ENCODE results near the gene STK4. TPM values are rescaled to one million over a fixed set of nuclear protein-coding genes. Genes with fewer than 3 reads are reported as not detected.

The STK4 gene
- total RNA-seq, 1 donor from 2014 or later, result 34.8 TPM

DNA sequence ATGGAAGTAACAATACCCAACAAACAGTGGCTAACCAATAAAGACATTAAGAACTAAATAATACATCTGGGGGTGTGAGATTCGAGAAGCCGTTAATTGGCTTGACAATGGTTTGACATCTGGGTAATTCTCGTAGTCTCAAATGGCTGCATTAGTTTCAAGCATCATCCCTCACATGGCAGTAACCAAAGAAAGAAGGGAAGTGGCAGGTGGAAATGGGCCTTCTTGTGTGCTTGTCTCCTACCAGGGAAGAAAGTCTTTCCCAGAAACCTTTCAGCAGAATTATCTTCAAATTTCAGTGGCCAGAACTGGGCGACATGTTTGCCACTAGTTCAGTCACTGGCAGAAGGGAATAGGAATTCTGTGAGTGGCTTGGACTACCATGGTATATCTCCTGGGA lies 10.4 kb downstream of the STK4 start:
- Histone ChIP-seq H3K36me3 (ENCODE audit: control insufficient read depth, insufficient read depth, low read length) (peaks cover 10% of the 10 kb centered on the region), H3K4me3 (ENCODE audit: low read depth, low read length) (no peak overlapping the region), H3K27me3 (ENCODE audit: control insufficient read depth, insufficient read depth, low read length) (no peaks in the 10 kb centered on the region)
- DNase-seq (ENCODE audit: low read depth), result no peak
- FAIRE-seq, result no peak
- TF ChIP-seq, protein P1, sequence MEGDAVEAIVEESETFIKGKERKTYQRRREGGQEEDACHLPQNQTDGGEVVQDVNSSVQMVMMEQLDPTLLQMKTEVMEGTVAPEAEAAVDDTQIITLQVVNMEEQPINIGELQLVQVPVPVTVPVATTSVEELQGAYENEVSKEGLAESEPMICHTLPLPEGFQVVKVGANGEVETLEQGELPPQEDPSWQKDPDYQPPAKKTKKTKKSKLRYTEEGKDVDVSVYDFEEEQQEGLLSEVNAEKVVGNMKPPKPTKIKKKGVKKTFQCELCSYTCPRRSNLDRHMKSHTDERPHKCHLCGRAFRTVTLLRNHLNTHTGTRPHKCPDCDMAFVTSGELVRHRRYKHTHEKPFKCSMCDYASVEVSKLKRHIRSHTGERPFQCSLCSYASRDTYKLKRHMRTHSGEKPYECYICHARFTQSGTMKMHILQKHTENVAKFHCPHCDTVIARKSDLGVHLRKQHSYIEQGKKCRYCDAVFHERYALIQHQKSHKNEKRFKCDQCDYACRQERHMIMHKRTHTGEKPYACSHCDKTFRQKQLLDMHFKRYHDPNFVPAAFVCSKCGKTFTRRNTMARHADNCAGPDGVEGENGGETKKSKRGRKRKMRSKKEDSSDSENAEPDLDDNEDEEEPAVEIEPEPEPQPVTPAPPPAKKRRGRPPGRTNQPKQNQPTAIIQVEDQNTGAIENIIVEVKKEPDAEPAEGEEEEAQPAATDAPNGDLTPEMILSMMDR (IDR thresholded peaks at IDR 0.05; ENCODE audit: insufficient read depth, low read length, severe bottlenecking), result no peak

DNA sequence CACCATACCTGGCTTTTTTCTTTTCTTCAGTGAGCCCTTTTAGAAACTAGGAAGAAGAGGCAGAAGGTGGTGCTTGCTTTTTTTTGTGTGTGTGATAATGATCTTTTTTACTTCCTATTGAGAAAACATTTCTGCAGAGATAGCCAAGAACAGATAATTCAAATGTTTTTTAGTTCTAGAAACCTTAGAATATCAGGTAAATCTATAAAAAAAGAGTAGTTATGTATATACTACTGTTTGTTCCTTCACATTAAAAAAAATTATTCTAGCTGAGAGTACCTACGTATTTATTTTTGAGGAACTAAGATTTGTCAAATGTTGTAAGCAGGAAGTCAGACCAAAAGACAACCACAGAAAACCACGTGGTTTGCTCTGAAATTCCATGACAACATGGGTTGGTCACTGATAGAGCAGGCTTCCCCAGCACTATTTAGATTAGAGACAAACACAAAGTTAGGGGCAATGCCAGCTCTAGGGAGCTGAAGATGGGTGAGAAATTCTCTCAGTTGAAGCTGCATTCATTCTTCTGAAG lies 12.8 kb downstream of the STK4 start:
- TF ChIP-seq, protein P1 (IDR thresholded peaks at IDR 0.05; ENCODE audit: insufficient read depth, low read length, severe bottlenecking), result no peak
- Histone ChIP-seq H3K4me3 (ENCODE audit: low read depth, low read length) (no peak overlapping the region), H3K36me3 (ENCODE audit: control insufficient read depth, insufficient read depth, low read length) (peaks cover 10% of the 10 kb centered on the region), H3K27me3 (ENCODE audit: control insufficient read depth, insufficient read depth, low read length) (no peaks in the 10 kb centered on the region)
- no peak for DNase-seq (ENCODE audit: low read depth)
- no peak for FAIRE-seq

DNA sequence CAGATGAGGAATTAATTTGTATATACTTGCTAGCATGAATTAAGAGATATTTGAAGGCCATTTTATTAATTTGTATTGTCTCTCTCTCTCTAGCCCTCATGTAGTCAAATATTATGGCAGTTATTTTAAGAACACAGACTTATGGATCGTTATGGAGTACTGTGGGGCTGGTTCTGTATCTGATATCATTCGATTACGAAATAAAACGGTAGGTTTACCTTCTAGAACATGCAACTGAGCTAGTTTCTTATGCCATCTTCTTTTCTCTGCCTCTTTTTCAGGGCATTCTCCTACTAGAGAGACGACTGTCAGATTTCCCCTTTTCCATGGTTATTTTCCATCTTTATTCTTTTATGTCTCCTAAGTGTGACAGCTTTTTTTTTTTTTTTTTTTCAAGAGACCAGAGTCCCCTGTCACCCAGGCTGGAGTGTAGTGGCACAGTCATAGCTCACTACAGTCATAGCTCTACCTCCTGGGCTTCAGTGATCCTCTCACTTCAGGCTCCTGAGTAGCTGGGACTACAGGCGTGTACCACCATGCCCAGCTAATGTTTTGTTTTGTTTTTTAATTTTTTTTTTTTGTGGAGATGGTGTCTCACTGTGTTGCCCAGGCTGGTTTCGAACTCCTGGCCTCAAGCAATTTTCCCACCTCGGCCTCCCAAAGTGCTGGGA lies 15.6 kb downstream of the STK4 start:
- no peak for DNase-seq (ENCODE audit: low read depth)
- TF ChIP-seq, protein P1 (IDR thresholded peaks at IDR 0.05; ENCODE audit: insufficient read depth, low read length, severe bottlenecking), result no peak
- H3K4me3 ChIP-seq (ENCODE audit: low read depth, low read length), result no peak overlapping the region
- FAIRE-seq, result no peak
- peaks cover 6% of the 10 kb centered on the region for H3K36me3 ChIP-seq (ENCODE audit: control insufficient read depth, insufficient read depth, low read length)
- H3K27me3 ChIP-seq (ENCODE audit: control insufficient read depth, insufficient read depth, low read length), result no peaks in the 10 kb centered on the region

DNA sequence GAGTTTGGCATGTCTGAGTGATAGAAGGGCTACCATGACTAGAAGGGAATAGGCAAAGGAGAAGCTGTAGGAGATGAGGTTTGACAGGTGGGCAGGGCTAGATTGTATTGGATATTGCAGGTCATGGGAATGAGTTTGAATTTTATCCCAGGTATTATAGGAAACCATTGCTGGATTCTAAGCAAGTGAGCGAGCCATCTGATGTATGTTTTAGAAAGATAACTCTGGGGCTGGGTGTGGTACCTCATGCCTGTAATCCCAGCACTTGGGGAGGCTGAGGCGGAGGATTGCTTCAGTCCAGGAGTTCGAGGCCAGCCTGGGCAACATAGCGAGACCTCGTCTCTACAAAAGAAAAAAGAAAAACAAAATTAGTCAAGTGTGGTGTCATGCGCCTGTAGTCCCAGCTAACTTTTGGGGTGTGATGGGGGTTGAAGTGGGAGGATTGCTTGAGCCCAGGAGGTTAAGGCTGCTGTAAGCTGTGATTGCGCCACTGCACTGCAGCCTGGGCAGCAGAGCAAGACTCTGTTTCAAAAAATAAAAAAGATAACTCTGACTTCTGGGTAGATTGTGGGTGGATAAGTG lies 16.9 kb downstream of the STK4 start:
- no peak for FAIRE-seq
- Histone ChIP-seq H3K27me3 (ENCODE audit: control insufficient read depth, insufficient read depth, low read length) (no peaks in the 10 kb centered on the region), H3K4me3 (ENCODE audit: low read depth, low read length) (no peak overlapping the region), H3K36me3 (ENCODE audit: control insufficient read depth, insufficient read depth, low read length) (peaks cover 7% of the 10 kb centered on the region)
- DNase-seq (ENCODE audit: low read depth), result no peak
- TF ChIP-seq, protein P1 (IDR thresholded peaks at IDR 0.05; ENCODE audit: insufficient read depth, low read length, severe bottlenecking), result no peak

DNA sequence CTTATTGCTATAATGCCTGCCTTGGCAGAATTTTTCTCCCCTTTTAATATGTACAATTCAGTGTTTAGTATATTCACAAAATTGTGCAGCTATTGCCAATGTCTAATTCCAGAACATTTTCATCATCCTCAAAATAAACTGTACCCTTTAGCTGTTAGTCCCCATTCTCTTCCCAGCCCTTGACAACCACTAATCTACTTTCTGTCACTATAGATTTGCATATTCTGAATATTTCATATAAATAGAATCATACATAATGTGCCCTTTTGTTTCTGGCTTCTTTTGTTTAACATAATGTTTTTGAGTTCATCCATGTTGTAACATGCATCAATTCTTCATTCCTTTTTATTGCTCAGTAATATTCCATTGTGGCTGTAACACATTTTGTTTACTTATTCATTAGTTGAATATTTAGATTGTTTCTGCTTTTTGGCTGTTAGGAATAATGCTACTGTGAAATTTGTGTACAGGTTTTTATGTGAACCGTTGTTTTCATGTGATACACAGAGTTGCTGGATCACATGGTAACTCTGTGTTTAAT lies 22.4 kb downstream of the STK4 start:
- Histone ChIP-seq H3K4me3 (ENCODE audit: low read depth, low read length) (no peak overlapping the region), H3K36me3 (ENCODE audit: control insufficient read depth, insufficient read depth, low read length) (peaks cover 1% of the 10 kb centered on the region), H3K27me3 (ENCODE audit: control insufficient read depth, insufficient read depth, low read length) (no peaks in the 10 kb centered on the region)
- no peak for DNase-seq (ENCODE audit: low read depth)
- TF ChIP-seq, protein P1 (IDR thresholded peaks at IDR 0.05; ENCODE audit: insufficient read depth, low read length, severe bottlenecking), result no peak
- no peak for FAIRE-seq

All from bronchial epithelial cell (primary cell).